ENCODE results near the gene SLC44A4.

DNA sequence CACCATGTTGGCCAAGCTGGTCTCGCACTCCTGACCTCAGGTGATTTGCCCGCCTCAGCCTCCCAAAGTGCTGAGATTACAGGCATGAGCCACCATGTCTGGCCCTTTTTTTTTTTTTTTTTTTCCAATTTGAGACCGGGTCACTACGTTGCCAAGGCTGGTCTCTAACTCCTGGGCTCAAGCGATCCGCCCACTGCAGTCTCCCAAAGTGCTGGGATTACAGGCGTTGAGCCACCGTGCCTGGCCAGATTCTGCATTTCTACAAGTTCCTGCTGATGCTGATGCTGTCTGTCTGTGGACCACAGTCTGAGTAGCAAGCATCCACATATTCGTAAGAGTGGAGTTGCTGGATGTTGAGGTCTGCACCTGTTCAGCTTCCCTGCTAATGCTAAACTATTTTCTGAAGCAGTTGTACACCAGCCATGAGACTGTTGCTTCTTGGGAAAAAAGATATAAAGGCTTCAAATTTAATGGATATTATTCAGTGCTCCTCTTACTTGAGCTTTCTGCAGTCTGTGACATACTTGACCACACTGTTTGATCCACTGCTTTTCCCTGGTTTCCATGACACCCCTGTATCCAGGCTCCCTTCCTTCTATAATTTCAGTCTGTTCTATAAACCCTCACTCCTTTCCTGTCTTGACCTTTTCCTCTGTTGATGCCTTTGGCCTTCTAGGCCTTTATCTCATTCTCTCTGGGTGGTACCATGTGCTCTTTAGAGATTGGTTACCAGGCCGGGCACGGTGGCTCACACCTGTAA lies 33.2 kb upstream of the SLC44A4 start:
- TF ChIP-seq CTCF (IDR thresholded peaks at IDR 0.05; ENCODE audit: low read depth, low read length, poor library complexity, severe bottlenecking) (no peak), EZH2phosphoT487 (IDR thresholded peaks at IDR 0.05; ENCODE audit: borderline replicate concordance, low read length) (no peak)
